Measurements from ENCODE around the gene MAL. TPM values are rescaled to one million over a fixed set of nuclear protein-coding genes. Genes with fewer than 3 reads are reported as not detected.

The MAL gene
- total and polyA plus RNA-seq, 2 of the 8 experiments (the other 6 are each of a cell fraction or from before 2014, with no cell fraction given): not detected

- Histone ChIP-seq H2AFZ (ENCODE audit: low read length) (no peak overlapping the region), H3K36me3 (ENCODE audit: control insufficient read depth in 2 of 4, insufficient read depth in 4 of 4, low read length in 3 of 4) (no peaks in the 10 kb centered on the region), H2AK5ac (ENCODE audit: low read depth, low read length) (no peak overlapping the region), H3K4me1 (replicated peaks in 1 of 4; ENCODE audit: control insufficient read depth in 3 of 4, insufficient read depth in 4 of 4, low read length in 3 of 4) (no peaks in the 10 kb centered on the region; a peak in 1 of 7 replicates), H3K4ac (replicated peaks; ENCODE audit: insufficient read length, low read depth, low read length) (no peak overlapping the region), H2BK12ac (ENCODE audit: low read depth, low read length) (no peak overlapping the region), H2BK5ac (ENCODE audit: low read depth, low read length) (no peak overlapping the region), H4K8ac (ENCODE audit: extremely low read depth, insufficient read depth, low read length) (no peak overlapping the region), H3K56ac (replicated peaks; ENCODE audit: insufficient read length, low read depth, low read length) (no peak overlapping the region), H3K79me2 (ENCODE audit: control insufficient read depth in 1 of 2, insufficient read depth in 2 of 2, low read length in 2 of 2) (no peaks in the 10 kb centered on the region), H3K9me3 (ENCODE audit: insufficient read depth in 2 of 2, low read depth in 1 of 2, low read length in 1 of 2) (peaks cover 77 to 91% of the 10 kb centered on the region in 2 experiments), H4K20me1 (replicated peaks in 1 of 2; ENCODE audit: control insufficient read depth in 1 of 2, insufficient read depth in 2 of 2, low read length in 2 of 2) (no peaks in the 10 kb centered on the region), H3K4me2 (ENCODE audit: insufficient read depth in 1 of 2, low read depth in 2 of 2, low read length in 2 of 2) (no peak overlapping the region), H3K14ac (ENCODE audit: insufficient read length) (no peak overlapping the region), H3K23me2 (ENCODE audit: low read depth, low read length) (no peaks in the 10 kb centered on the region), H2BK20ac (ENCODE audit: low read length) (no peak overlapping the region), H3K9ac (replicated peaks in 1 of 4; ENCODE audit: extremely low read depth in 1 of 4, low read depth in 3 of 4, low read length in 3 of 4) (no peak overlapping the region), H3K27me3 (replicated peaks in 1 of 4; ENCODE audit: control insufficient read depth in 3 of 4, extremely low read depth in 1 of 4, insufficient read depth in 3 of 4, low read length in 3 of 4) (no peaks in the 10 kb centered on the region), H3K79me1 (ENCODE audit: low read depth, low read length) (no peaks in the 10 kb centered on the region; the same call in 1 of the 2 replicates), H3K18ac (ENCODE audit: extremely low read depth, low read length) (no peak overlapping the region), H3K27ac (ENCODE audit: low read depth, low read length) (no peak overlapping the region), H4K91ac (replicated peaks; ENCODE audit: insufficient read length, low read length) (no peak overlapping the region), H2BK15ac (ENCODE audit: low read length) (no peak overlapping the region), H3K4me3 (ENCODE audit: extremely low read depth in 1 of 4, insufficient read depth in 2 of 4, low read depth in 3 of 4, low read length in 4 of 4) (no peak overlapping the region), H3K23ac (ENCODE audit: insufficient read length) (no peak overlapping the region), H2BK120ac (replicated peaks; ENCODE audit: low read depth, low read length) (no peak overlapping the region), H4K5ac (ENCODE audit: insufficient read length, low read depth, low read length) (no peak overlapping the region)
- ChIA-PET POLR2A (ENCODE audit: partially characterized antibody) (no interaction called here), CTCF (ENCODE audit: partially characterized antibody) (no interaction called here)
- WGBS, 2 experiments (ENCODE audit: extremely low coverage in 1 of 2, insufficient coverage in 1 of 2, insufficient read length in 1 of 2, insufficient replicate concordance in 2 of 2, low coverage in 1 of 2, low lambda C conversion rate in 2 of 2, missing lambda C conversion rate in 1 of 2): 75% methylated on average over 6 of the region's 6 CpGs; no CpG with 5 or more reads in 1 of the 2 experiments
- TF ChIP-seq CEBPB (IDR thresholded peaks at IDR 0.05; ENCODE audit: low read depth, low read length) (no peak), CHD2 (IDR thresholded peaks at IDR 0.05; ENCODE audit: low read length) (no peak), SAP30 (IDR thresholded peaks at IDR 0.05; ENCODE audit: insufficient read depth, insufficient replicate concordance, low read length) (no peak), YY1 (IDR thresholded peaks at IDR 0.05; ENCODE audit: low read depth, low read length) (no peak), KDM4A (IDR thresholded peaks at IDR 0.05; ENCODE audit: low read depth, low read length, severe bottlenecking) (no peak), BCL11A (IDR thresholded peaks at IDR 0.05; ENCODE audit: low read depth in 2 of 2, low read length in 2 of 2) (no peak), CREB1 (IDR thresholded peaks at IDR 0.05) (no peak), TAF1 (IDR thresholded peaks at IDR 0.05; ENCODE audit: low read depth, low read length) (no peak), SRF (IDR thresholded peaks at IDR 0.05; ENCODE audit: low read depth, low read length) (no peak), SP1 (IDR thresholded peaks at IDR 0.05; ENCODE audit: low read depth, low read length) (no peak), ATF2 (IDR thresholded peaks at IDR 0.05; ENCODE audit: low read length) (no peak), SIRT6 (IDR thresholded peaks at IDR 0.05; ENCODE audit: low read length) (no peak), POU5F1 (IDR thresholded peaks at IDR 0.05; ENCODE audit: low read depth, low read length) (no peak), PHF8 (conservative IDR thresholded peaks at IDR 0.05; ENCODE audit: low read depth, low read length) (no peak)
- DNase-seq (ENCODE audit: low read depth in 1 of 2, low spot score in 2 of 2): no peak
- FAIRE-seq: no peak
Measured at GRCh38 chr2:95049961-95050360, 24.5 kb downstream of the MAL start.

All from H1 (cell line).